K562 (cell line): ENCODE measurements around the gene SMAD7. TPM values are rescaled to one million over a fixed set of nuclear protein-coding genes. Genes with fewer than 3 reads are reported as not detected.

Source experiments
- ATAC-seq: fragments of 200-7000 bp; cut with Tn5 transposase; 3 replicates; pipeline ENCODE4 v1.9.1; 2020; ENCODE audit warnings: moderate library complexity
- BruUV-seq: library from RNA; stranded (reverse); fragments of 400-500 nt; replicated peaks from 2 replicates; lab custom pipeline; 2021; lab: Mats Ljungman, UMichigan
- CTCF ChIA-PET: fragments of 300-600 bp; formaldehyde crosslinking; extraction: SDS; loops from one replicate; lab custom pipeline; 2021; ENCODE audit warnings: low intra/inter-chr PET ratio; lab: Yijun Ruan, JAX
- POLR2A ChIA-PET: fragments of 300-600, 350-650 bp; sonication (Branson Sonifier 250); formaldehyde crosslinking; extraction: SDS; loops from one replicate; lab custom pipeline; 2021; ENCODE audit warnings: antibody characterized with exemption, inconsistent platforms; lab: Yijun Ruan, JAX
- DNase-seq, 4 experiments: peaks; one replicate each; pipeline versions ENCODE4 v3.0.0 to v3.0.0-alpha.2; 2011 to 2018; ENCODE audit warnings: low spot score in 3 of 4, mixed read lengths in 3 of 4; ENCODE audit errors: extremely low read depth in 1 of 4
- FAIRE-seq: peaks from 2 replicates; lab custom pipeline; 2011; peaks lifted over from hg19 to GRCh38; lab: Jason Lieb, UNC
- H2AFZ ChIP-seq: 2 replicates; pipeline ENCODE4 v1.6.0; 2011; ENCODE audit warnings: low read depth, low read length, control low read depth, inconsistent platforms
- H3K27ac ChIP-seq: fragments of 200-600 bp; 3 replicates; pipeline ENCODE4 v1.8.0; 2011; ENCODE audit warnings: low read depth, mild to moderate bottlenecking, control low read depth, inconsistent platforms, low read length, moderate library complexity, mixed read lengths; ENCODE audit errors: extremely low read depth
- H3K27me3 ChIP-seq, 2 experiments: fragments of 300-600 bp in 1 of 2; 2 replicates in 1 of 2; 3 replicates in 1 of 2; pipeline versions ENCODE4 v1.6.0 to v1.8.0; 2011; ENCODE audit warnings: inconsistent platforms in 2 of 2, low read length in 2 of 2, mild to moderate bottlenecking in 1 of 2, mixed read lengths in 1 of 2, moderate library complexity in 1 of 2; ENCODE audit not compliant: control insufficient read depth in 2 of 2, insufficient read depth in 2 of 2
- H3K36me3 ChIP-seq: fragments of 300-600 bp; 3 replicates; pipeline ENCODE4 v1.8.0; 2011; ENCODE audit warnings: mild to moderate bottlenecking, low read length, inconsistent platforms; ENCODE audit not compliant: control insufficient read depth, insufficient read depth
- H3K4me1 ChIP-seq, 2 experiments: fragments of 200-600 bp in 1 of 2; replicated peaks in 1 of 2; 2 replicates in 1 of 2; 3 replicates in 1 of 2; pipeline versions ENCODE4 v1.5.1 to v1.8.0; 2011; ENCODE audit warnings: inconsistent platforms in 2 of 2, low read length in 2 of 2, mild to moderate bottlenecking in 1 of 2, mixed read lengths in 1 of 2, moderate library complexity in 1 of 2; ENCODE audit not compliant: control insufficient read depth in 2 of 2, insufficient read depth in 2 of 2
- H3K4me2 ChIP-seq: 2 replicates; pipeline ENCODE4 v1.6.1; 2011; ENCODE audit warnings: low read length, control low read depth, inconsistent platforms, mixed read lengths; ENCODE audit not compliant: insufficient read depth
- H3K4me3 ChIP-seq: fragments of 200-600 bp; sonication (generic), shearing (Covaris generic); 2 replicates; pipeline ENCODE4 v1.5.1; 2016; ENCODE audit warnings: control low read depth, inconsistent platforms
- H3K79me2 ChIP-seq: fragments of 200-600 bp; 3 replicates; pipeline ENCODE4 v1.8.0; 2011; ENCODE audit warnings: low read length, inconsistent platforms; ENCODE audit not compliant: control insufficient read depth, insufficient read depth
- H3K9ac ChIP-seq, 2 experiments: 2 replicates each; pipeline versions ENCODE4 v1.6.0 to v1.6.1; 2011; ENCODE audit warnings: low read depth in 2 of 2, low read length in 2 of 2, control low read depth in 1 of 2, inconsistent platforms in 1 of 2, mild to moderate bottlenecking in 1 of 2, mixed read lengths in 1 of 2; ENCODE audit not compliant: insufficient read depth in 1 of 2
- H3K9me1 ChIP-seq: one replicate; pipeline ENCODE4 v1.6.0; 2011; ENCODE audit warnings: inconsistent platforms, mild to moderate bottlenecking, low read length, moderate library complexity; ENCODE audit not compliant: control insufficient read depth, insufficient read depth
- H3K9me3 ChIP-seq: replicated peaks from 2 replicates; pipeline ENCODE4 v1.5.1; 2011; ENCODE audit warnings: low read depth, low read length, inconsistent platforms; ENCODE audit not compliant: control insufficient read depth, insufficient read depth
- H4K20me1 ChIP-seq: replicated peaks from 2 replicates; pipeline ENCODE4 v1.6.1; 2011; ENCODE audit warnings: low read length, inconsistent platforms, mixed read lengths; ENCODE audit not compliant: control insufficient read depth, insufficient read depth
- ARID1B ChIP-seq: fragments of 450-650 bp; IDR thresholded peaks from 2 replicates; pipeline ENCODE4 v1.6.1; 2016; ENCODE audit warnings: antibody characterized with exemption, mild to moderate bottlenecking, inconsistent platforms
- CBFA2T3 ChIP-seq: fragments of 450-650 bp; IDR thresholded peaks from 2 replicates; pipeline ENCODE4 v1.6.1; 2017
- CCNT2 ChIP-seq: IDR thresholded peaks from 2 replicates; pipeline ENCODE4 v1.6.1; 2011; ENCODE audit warnings: borderline replicate concordance, low read depth, mild to moderate bottlenecking, moderate library complexity, mixed read lengths, low read length; ENCODE audit not compliant: insufficient read length; ENCODE audit errors: extremely low read depth
- HSF4 ChIP-seq: fragments of 250-450 bp; sonication (Bioruptor Pico); IDR thresholded peaks from 2 replicates; pipeline ENCODE4 v2.1.2; 2022; ENCODE audit warnings: mild to moderate bottlenecking, moderate library complexity, borderline replicate concordance
- NCOA6 ChIP-seq: fragments of 450-650 bp; IDR thresholded peaks from 2 replicates; pipeline ENCODE4 v1.6.1; 2017; ENCODE audit warnings: mild to moderate bottlenecking
- NFIX ChIP-seq: fragments of 250-450 bp; sonication (Bioruptor Pico); IDR thresholded peaks from 2 replicates; pipeline ENCODE4 v1.4.0; 2020; ENCODE audit warnings: low read depth, mild to moderate bottlenecking, moderate library complexity
- THRB ChIP-seq: fragments of 450-650 bp; formaldehyde crosslinking; conservative IDR thresholded peaks from 2 replicates; pipeline ENCODE4 v1.4.0; 2022; ENCODE audit warnings: mild to moderate bottlenecking, missing genetic modification characterization
- ZNF449 ChIP-seq: fragments of 250-450 bp; sonication (Bioruptor Pico); IDR thresholded peaks from 2 replicates; pipeline ENCODE4 v1.8.0; 2022; ENCODE audit warnings: moderate library complexity, mild to moderate bottlenecking, inconsistent platforms
- ZNF644 ChIP-seq: fragments of 200-800 bp; sonication (Bioruptor generic); IDR thresholded peaks from 2 replicates; pipeline ENCODE4 v1.6.1; 2016; ENCODE audit warnings: low read depth, missing genetic modification characterization, missing compliant biosample characterization
- ZNF766 ChIP-seq: fragments of 200-800 bp; sonication (Bioruptor generic); conservative IDR thresholded peaks from 2 replicates; pipeline ENCODE4 v1.6.1; 2016; ENCODE audit warnings: missing genetic modification characterization, missing compliant biosample characterization
- WGBS: fragments of 100-300 bp; shearing (Covaris generic); methylation state at CpG from one replicate; pipeline ENCODE4 v1.1.6; 2016; ENCODE audit warnings: low coverage, mixed read lengths; ENCODE audit not compliant: insufficient coverage; ENCODE audit errors: missing lambda C conversion rate; 5-methylcytosine and 5-hydroxymethylcytosine counted together
- in situ Hi-C: fragments of 300-500 bp; cut with MboI; formaldehyde crosslinking; loops from 4 replicates; pipeline ENCODE4 v1.15.0; 2018; ENCODE audit warnings: inconsistent platforms, mixed read lengths
- intact Hi-C: fragments of 100-400 bp; cut with micrococcal nuclease; formaldehyde crosslinking; loops from 2 replicates; pipeline ENCODE4 v1.14.2; 2022
- polyA plus RNA-seq, 8 experiments: library from polyadenylated mRNA; depleted of rRNA in 4 of 8; stranded (reverse) in 5 of 8; unstranded in 3 of 8; fragments of >200 nt; fragmentation: Nextera tagmentation in 2 of 8; fragmentation: Illumina TruSeq in 1 of 8; extraction: Ambion mirVana in 2 of 8; extraction: Trizol in 1 of 8; gene quantifications; 2 replicates each; pipeline versions ENCODE4 v1.2.1 to v1.2.3, GENCODE V29; 2011 to 2014; ENCODE audit warnings: inconsistent platforms in 1 of 8, missing spikeins in 1 of 8
- total RNA-seq, 7 experiments: library from RNA; depleted of rRNA in 6 of 7; stranded (reverse); fragments of >200 nt in 6 of 7; fragmentation: Illumina TruSeq in 2 of 7; extraction: Trizol in 2 of 7; gene quantifications; 2 replicates each; pipeline versions ENCODE4 v1.2.1 to v1.2.3, GENCODE V29; 2011 to 2021; ENCODE audit warnings: low replicate concordance in 1 of 7
- TF ChIP-seq, protein P1 (sequence below): sonication (generic); formaldehyde crosslinking; IDR thresholded peaks from 2 replicates; pipeline ENCODE4 v1.8.0; 2022; ENCODE audit warnings: mild to moderate bottlenecking, missing genetic modification reagents
- TF ChIP-seq, protein P2 (sequence below): fragments of 450-650 bp; formaldehyde crosslinking; IDR thresholded peaks from 2 replicates; pipeline ENCODE4 v1.4.0; 2020; ENCODE audit warnings: mild to moderate bottlenecking, moderate library complexity

The SMAD7 gene
- total and polyA plus RNA-seq, 9 of the 15 experiments (the other 6 are each of a cell fraction or from before 2014, with no cell fraction given): 0.13 to 3.0 (median 1.6) TPM

DNA sequence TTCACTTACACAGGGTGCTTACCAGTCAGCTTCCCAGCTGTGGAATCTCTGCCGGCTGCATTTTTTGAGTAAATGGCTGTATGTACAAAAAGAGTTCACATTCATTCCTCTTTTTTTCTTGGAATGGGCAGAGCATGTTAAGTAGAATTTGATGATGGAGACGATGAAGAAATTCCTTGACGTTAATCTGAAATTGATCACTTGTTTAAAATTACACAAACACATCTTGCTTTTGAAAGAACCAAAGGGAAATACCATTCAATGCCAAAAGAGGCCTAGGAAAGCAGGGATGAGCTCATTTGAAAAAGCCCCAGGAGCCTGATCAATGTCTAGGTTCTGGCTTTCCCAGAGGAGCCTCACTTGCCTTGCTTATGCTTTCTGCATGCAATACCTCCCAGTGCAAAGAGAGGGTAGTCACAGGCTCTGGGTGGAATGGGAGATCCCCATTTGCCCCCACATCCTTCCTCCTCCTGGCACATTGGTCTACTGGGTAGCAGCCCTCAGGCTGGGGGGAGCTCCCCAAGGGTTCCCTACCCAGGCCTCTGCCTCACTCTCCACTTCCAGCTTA is 12.3 kb upstream of the SMAD7 start (continued):
- TF ChIP-seq, protein P1, sequence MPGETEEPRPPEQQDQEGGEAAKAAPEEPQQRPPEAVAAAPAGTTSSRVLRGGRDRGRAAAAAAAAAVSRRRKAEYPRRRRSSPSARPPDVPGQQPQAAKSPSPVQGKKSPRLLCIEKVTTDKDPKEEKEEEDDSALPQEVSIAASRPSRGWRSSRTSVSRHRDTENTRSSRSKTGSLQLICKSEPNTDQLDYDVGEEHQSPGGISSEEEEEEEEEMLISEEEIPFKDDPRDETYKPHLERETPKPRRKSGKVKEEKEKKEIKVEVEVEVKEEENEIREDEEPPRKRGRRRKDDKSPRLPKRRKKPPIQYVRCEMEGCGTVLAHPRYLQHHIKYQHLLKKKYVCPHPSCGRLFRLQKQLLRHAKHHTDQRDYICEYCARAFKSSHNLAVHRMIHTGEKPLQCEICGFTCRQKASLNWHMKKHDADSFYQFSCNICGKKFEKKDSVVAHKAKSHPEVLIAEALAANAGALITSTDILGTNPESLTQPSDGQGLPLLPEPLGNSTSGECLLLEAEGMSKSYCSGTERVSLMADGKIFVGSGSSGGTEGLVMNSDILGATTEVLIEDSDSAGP: no peak
- TF ChIP-seq, all 486 proteins: peak for 0

- Histone ChIP-seq H3K36me3 (no peaks in the 10 kb centered on the region), H3K4me1 (peaks cover 18 to 24% of the 10 kb centered on the region in 2 experiments; a peak in 4 of 5 replicates), H3K9ac (0 out of 4 replicates have a peak overlapping the region, but pooled peaks of 1 of the 2 experiments have one; percentile 26), H3K4me3 (no peak overlapping the region), H2AFZ (no peak overlapping the region), H3K27ac (no peak overlapping the region), H3K9me3 (no peaks in the 10 kb centered on the region), H3K79me2 (no peaks in the 10 kb centered on the region), H4K20me1 (no peaks in the 10 kb centered on the region), H3K27me3 (no peaks in the 10 kb centered on the region), H3K4me2 (no peak overlapping the region), H3K9me1 (no peaks in the 10 kb centered on the region)
- WGBS: 29% methylated on average over 10 of the region's 13 CpGs
- no peak for DNase-seq
- in situ Hi-C loops (no loop called here), intact Hi-C loops (no loop called here)
- no TSS peak for BruUV-seq
- no peak for FAIRE-seq
- ChIA-PET CTCF (no interaction called here), POLR2A (interaction anchor here (1.0 kb wide), 1 partner anchor 9 kb away, joined by 4 read pairs; no protein-coding TSS in a partner anchor)
- ATAC-seq: no peak; the same call in none of the 3 replicates
- TF ChIP-seq THRB (0 out of 2 replicates have a peak, but pooled peaks have one; percentile 5), ZNF766 (CRISPR knock-in tag) (no peak), CBFA2T3 (peak; percentile 66), NCOA6 (no peak), ZNF449 (0 out of 2 replicates have a peak, but pooled peaks have one; percentile 13), ARID1B (0 out of 2 replicates have a peak, but pooled peaks have one; percentile 17), ZNF644 (tag) (peak; percentile 76; the same call in 1 of the 2 replicates), NFIX (0 out of 2 replicates have a peak, but pooled peaks have one; percentile 14), CCNT2 (no peak), HSF4 (CRISPR knock-in tag) (peak; percentile 46; the same call in 1 of the 2 replicates)
- TF ChIP-seq, protein P2, sequence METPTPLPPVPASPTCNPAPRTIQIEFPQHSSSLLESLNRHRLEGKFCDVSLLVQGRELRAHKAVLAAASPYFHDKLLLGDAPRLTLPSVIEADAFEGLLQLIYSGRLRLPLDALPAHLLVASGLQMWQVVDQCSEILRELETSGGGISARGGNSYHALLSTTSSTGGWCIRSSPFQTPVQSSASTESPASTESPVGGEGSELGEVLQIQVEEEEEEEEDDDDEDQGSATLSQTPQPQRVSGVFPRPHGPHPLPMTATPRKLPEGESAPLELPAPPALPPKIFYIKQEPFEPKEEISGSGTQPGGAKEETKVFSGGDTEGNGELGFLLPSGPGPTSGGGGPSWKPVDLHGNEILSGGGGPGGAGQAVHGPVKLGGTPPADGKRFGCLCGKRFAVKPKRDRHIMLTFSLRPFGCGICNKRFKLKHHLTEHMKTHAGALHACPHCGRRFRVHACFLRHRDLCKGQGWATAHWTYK: peak; percentile 55; the same call in 1 of the 2 replicates
Measured at GRCh38 chr18:48962252-48962993, 11.7 kb upstream of the SMAD7 start.
